AG09309 (cell line): Measurements from ENCODE around the gene HSBP1L1.

Experiments used
- DNase-seq: peaks from one replicate; pipeline ENCODE4 v3.0.0-alpha.2; 2010; ENCODE audit warnings: low read depth
- H3K4me3 ChIP-seq: 2 replicates; pipeline ENCODE4 v1.5.1; 2011; ENCODE audit warnings: mild to moderate bottlenecking, low read depth, low read length, moderate library complexity; ENCODE audit not compliant: control insufficient read depth
- TF ChIP-seq, protein P1 (sequence below): IDR thresholded peaks from 2 replicates; pipeline ENCODE4 v1.5.1; 2011; ENCODE audit warnings: mild to moderate bottlenecking, low read depth, low read length, inconsistent platforms; ENCODE audit not compliant: insufficient read depth, control insufficient read depth; ENCODE audit errors: missing control alignments

HSBP1L1 gene

DNA sequence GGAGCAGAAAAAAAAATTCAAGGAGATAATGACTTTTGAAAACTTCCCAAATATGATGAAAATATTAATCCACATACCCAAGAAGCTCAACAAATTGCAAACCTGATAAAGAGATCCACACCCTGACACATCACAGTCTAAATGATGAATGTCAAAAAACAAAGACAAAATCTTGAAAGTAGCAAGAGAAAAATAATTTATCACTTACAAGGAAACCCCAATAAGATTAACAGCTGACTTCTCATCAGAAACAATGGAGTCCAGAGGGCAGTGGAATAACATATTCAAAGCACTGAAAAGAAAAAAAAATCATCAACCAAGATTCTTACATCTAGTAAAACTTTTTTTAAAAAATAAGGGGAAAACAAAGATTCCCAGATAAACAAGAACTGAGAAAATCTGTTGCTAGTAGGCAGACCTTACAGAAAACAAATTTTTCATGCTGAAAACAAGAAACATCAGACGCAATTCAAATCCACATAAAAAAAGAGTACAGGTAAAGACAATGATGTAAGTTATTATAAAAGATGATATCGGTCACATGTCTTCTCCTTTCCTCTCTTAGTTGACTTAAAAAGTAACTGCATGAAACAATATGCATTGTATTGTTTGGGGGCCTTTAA, 34.3 kb upstream of the HSBP1L1 start:
- DNase-seq, result no peak
- H3K4me3 ChIP-seq, result no peak overlapping the region
- TF ChIP-seq, protein P1, sequence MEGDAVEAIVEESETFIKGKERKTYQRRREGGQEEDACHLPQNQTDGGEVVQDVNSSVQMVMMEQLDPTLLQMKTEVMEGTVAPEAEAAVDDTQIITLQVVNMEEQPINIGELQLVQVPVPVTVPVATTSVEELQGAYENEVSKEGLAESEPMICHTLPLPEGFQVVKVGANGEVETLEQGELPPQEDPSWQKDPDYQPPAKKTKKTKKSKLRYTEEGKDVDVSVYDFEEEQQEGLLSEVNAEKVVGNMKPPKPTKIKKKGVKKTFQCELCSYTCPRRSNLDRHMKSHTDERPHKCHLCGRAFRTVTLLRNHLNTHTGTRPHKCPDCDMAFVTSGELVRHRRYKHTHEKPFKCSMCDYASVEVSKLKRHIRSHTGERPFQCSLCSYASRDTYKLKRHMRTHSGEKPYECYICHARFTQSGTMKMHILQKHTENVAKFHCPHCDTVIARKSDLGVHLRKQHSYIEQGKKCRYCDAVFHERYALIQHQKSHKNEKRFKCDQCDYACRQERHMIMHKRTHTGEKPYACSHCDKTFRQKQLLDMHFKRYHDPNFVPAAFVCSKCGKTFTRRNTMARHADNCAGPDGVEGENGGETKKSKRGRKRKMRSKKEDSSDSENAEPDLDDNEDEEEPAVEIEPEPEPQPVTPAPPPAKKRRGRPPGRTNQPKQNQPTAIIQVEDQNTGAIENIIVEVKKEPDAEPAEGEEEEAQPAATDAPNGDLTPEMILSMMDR, result no peak

- TF ChIP-seq, protein P1, result no peak
- DNase-seq, result no peak
- no peak overlapping the region for H3K4me3 ChIP-seq
Observed at GRCh38 chr18:79931475-79931874, 33.0 kb upstream of the HSBP1L1 start.

DNA sequence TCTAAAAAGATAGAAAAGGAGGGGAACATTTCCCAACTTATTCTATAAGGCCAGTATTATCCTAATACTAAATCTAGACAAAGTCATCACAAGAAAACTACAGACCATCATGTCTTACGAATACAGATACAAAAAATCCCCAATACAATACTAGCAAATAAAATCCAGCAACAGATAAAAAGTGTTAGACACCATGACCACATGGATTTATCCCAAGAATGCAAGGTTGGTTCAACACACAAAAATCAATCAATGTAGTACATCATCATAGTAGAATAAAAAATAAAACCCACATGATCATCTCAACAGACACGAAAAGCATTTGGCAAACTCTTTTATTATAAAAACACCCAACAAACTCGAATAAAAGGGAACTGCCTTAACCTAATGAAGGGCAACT, 31.5 kb upstream of the HSBP1L1 start:
- no peak for DNase-seq
- TF ChIP-seq, protein P1, result no peak
- no peak overlapping the region for H3K4me3 ChIP-seq

DNA sequence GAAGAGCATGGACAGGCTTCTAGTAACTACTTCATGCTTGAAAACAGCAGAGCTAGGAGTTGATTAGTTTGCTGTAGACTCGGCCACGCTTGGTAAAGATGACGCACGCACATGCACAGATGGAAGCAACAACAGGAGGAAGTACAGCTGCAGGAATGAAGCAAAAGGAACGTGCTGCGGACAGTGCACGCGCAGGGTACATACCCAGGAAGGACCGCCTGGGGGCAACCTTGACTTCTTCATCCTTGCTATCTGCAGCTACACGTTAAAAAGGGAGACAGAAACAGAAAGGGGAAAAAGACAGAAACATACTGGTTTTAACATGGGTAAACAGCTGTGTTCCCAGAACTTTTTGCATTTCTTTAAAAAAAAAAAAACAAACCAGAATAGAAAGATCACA, 30.7 kb upstream of the HSBP1L1 start:
- DNase-seq, result no peak
- no peak overlapping the region for H3K4me3 ChIP-seq
- TF ChIP-seq, protein P1, result no peak

GRCh38 chr18:79934311-79935097, 29.9 kb upstream of the HSBP1L1 start:
- DNase-seq, result no peak

GRCh38 chr18:79935098-79935480, 29.4 kb upstream of the HSBP1L1 start:
- TF ChIP-seq, protein P1, result no peak
- no peak overlapping the region for H3K4me3 ChIP-seq
- no peak for DNase-seq

More at GRCh38 chr18:79934311-79935097, 29.9 kb upstream of the HSBP1L1 start:
- TF ChIP-seq, protein P1, result no peak
- no peak overlapping the region for H3K4me3 ChIP-seq

DNA sequence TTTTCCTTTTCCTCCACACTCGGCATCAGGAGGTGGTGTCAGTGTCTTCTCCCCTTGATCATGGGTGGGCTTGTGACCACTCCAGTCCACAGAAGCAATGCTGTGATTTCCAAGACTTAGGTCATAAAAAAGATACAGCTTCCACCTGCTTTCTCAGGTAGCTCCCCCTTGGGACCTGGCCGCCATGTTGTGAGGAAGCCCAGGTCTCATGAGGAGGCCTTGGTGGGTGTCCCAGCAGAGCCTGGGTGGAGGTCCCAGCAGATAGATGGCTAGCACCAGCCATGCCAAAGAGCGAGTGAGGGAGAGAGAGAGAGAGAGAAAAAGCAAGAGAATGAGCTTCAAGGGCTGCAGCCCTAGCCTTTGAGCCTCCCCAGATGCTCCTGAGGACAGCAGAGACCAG, 28.9 kb upstream of the HSBP1L1 start:
- no peak overlapping the region for H3K4me3 ChIP-seq
- TF ChIP-seq, protein P1, result no peak
- no peak for DNase-seq
